ENCODE data around the gene CDYL.

- TF ChIP-seq CTCF (IDR thresholded peaks at IDR 0.05; ENCODE audit: low read length) (no peak), EZH2 (IDR thresholded peaks at IDR 0.05; ENCODE audit: borderline replicate concordance, low read length) (no peak)
These were observed 126.9 kb downstream of the CDYL start for GRCh38 chr6:4903121-4903520.
